ENCODE data around the gene SKIC2. TPM values are rescaled to one million over a fixed set of nuclear protein-coding genes. Genes with fewer than 3 reads are reported as not detected.
A peak's percentile ranks its signal among the peaks of the same experiment; 100 is the strongest.
"Not testable (repeated sequence)": the region's sequence is repeated elsewhere in the genome, so short reads cannot be mapped to it uniquely, and the experiment has no call there.

SKIC2 gene
- total RNA-seq (67.8 and 76.7 TPM in 2 replicates), polyA plus RNA-seq (52.8 and 55.8 TPM in 2 replicates), polyA minus RNA-seq (71.7 and 77.6 TPM in 2 replicates), Bru-seq, nascent RNA (percentile 57 among the genes with signal in this experiment), BruChase-seq, experiment 1, labeled RNA remaining after a 6-hour chase (percentile 79 among the genes with signal in this experiment), BruChase-seq, experiment 2, labeled RNA remaining after a 2-hour chase (percentile 63 among the genes with signal in this experiment)
- 24.9 and 26.4 TPM in 2 replicates for polyA plus RNA-seq (2011; cell fraction: cytosol; rRNA removed)
- 249 and 329 TPM in 2 replicates for polyA plus RNA-seq (2011; cell fraction: nucleus; rRNA removed)
- 41.3 and 43.8 TPM in 2 replicates for polyA plus RNA-seq (2012)
- 28.1 TPM for polyA minus RNA-seq (2011; cell fraction: cytosol; rRNA and poly(A)+ RNA removed)
- polyA minus RNA-seq (2011; cell fraction: nucleus; rRNA and poly(A)+ RNA removed) = 62.3 and 63.6 TPM in 2 replicates
- long read RNA-seq, transcript SKIV2L-201 (28 exons, 3,894 nt) = major isoform, 37 of 73 reads
- long read RNA-seq, partial matches to known transcripts = 11 of 73 reads
- long read RNA-seq, other reads (novel, unspliced or antisense) = 25 of 73 reads

DNA sequence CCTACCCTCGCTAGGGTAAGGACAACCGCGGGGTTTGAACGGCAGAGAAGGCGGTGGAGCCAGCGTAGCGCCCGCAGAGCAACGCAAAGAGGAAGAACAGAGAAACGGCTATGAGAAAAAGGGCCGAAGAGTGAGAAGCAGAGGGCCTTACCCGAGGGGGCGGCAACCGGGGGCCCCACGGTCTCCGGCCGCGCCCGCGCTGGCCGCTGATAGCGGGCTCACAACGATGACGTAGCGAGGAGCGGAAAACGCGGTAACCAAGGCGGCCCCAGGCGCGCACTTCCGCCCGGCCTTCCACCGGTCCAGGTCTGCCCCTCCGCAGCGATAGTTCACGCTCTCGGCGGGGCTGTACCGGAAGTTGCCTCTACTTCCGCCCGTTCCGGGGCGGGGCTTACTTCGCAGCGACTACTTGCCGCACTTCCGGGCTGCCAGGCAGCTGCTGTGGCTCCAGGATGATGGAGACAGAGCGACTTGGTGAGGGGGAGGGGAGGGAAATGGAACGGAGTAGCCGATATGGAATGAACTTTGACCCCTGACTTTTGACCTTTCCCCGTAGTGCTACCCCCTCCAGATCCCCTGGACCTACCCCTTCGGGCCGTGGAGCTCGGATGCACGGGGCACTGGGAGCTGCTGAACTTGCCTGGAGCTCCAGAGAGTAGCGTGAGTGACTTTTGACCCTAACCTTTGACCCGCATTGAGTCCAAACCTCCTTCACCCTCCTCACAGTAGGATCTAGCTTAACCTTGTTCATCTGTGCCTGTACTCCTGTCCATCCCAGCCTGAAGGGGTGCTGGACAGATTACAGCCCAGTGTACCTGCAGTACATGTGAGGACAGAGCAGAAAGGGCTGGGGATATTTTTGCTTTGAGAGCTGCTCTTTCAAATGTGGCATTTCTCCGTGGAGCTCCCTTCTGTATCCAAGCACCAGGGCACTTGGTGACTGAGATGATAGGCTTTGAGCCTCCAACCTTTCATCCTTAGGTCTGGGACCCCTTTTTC, at the start of gene SKIC2, which contains the start of gene NELFE:
TSS of gene SKIC2 (plus strand) at position 435 of the 999 bp plus-strand sequence. CDS start at position 453, 18 bp downstream.
TSS of gene NELFE (minus strand) at position 231 of the 999 bp plus-strand sequence. CDS start 525 bp downstream, outside the sequence.
- peaks cover 12 to 45% of the 10 kb centered on the region in 2 experiments for H3K36me3 ChIP-seq (ENCODE audit: control insufficient read depth in 2 of 2, extremely low read depth in 1 of 2, insufficient read depth in 2 of 2, low read length in 2 of 2)
- ChIA-PET POLR2A (interaction anchor here (0.6 kb wide), 1 partner anchor 253 kb away, joined by 4 read pairs; no protein-coding TSS in a partner anchor), CTCF (interaction anchor here (1.2 kb wide), 1 partner anchor 61 kb away, joined by 4 read pairs; no protein-coding TSS in a partner anchor)
- peak within 1 kb of the TSS; percentile 87 for H3K9ac ChIP-seq (replicated peaks; ENCODE audit: extremely low read depth, insufficient read depth, low read length)
- peaks cover 25% of the 10 kb centered on the region for H3K79me2 ChIP-seq (ENCODE audit: control insufficient read depth, insufficient read depth, low read length)
- peak within 1 kb of the TSS; percentile 76 for H2AFZ ChIP-seq (ENCODE audit: low read depth, low read length)
- intact Hi-C loops (cut with micrococcal nuclease) = loop anchor here (1.0 to 10.0 kb wide), 4 partner anchors 13 to 218 kb away; partner anchors contain the start of genes AGPAT1, DXO and RNF5
- peaks cover 17% of the 10 kb centered on the region for H3K4me1 ChIP-seq (ENCODE audit: control insufficient read depth, extremely low read depth, insufficient read depth, low read length)
- DNase-seq (ENCODE audit: low read depth, low spot score) (peak; percentile 98), FAIRE-seq (peak; percentile 99)
- H4K20me1 ChIP-seq (replicated peaks; ENCODE audit: control insufficient read depth, extremely low read depth, insufficient read depth, low read length) = no peaks in the 10 kb centered on the region
- peak; percentile 93 for TF ChIP-seq POLR2A (IDR thresholded peaks at IDR 0.05; ENCODE audit: low read depth, low read length)
- no peak for TF ChIP-seq EZH2 (IDR thresholded peaks at IDR 0.05; ENCODE audit: borderline replicate concordance, low read depth, low read length, severe bottlenecking)
- TF ChIP-seq POLR2AphosphoS5 (IDR thresholded peaks at IDR 0.05; ENCODE audit: insufficient read depth, low read depth, low read length) = peak; percentile 96
- TF ChIP-seq MYC (IDR thresholded peaks at IDR 0.05; ENCODE audit: low read depth, low read length) = peak; percentile 6
- TF ChIP-seq, protein P1, sequence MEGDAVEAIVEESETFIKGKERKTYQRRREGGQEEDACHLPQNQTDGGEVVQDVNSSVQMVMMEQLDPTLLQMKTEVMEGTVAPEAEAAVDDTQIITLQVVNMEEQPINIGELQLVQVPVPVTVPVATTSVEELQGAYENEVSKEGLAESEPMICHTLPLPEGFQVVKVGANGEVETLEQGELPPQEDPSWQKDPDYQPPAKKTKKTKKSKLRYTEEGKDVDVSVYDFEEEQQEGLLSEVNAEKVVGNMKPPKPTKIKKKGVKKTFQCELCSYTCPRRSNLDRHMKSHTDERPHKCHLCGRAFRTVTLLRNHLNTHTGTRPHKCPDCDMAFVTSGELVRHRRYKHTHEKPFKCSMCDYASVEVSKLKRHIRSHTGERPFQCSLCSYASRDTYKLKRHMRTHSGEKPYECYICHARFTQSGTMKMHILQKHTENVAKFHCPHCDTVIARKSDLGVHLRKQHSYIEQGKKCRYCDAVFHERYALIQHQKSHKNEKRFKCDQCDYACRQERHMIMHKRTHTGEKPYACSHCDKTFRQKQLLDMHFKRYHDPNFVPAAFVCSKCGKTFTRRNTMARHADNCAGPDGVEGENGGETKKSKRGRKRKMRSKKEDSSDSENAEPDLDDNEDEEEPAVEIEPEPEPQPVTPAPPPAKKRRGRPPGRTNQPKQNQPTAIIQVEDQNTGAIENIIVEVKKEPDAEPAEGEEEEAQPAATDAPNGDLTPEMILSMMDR (IDR thresholded peaks at IDR 0.05; ENCODE audit: extremely low read depth in 1 of 2, insufficient read depth in 1 of 2, low read depth in 1 of 2, low read length in 2 of 2) = no peak
- TF ChIP-seq, protein P2, sequence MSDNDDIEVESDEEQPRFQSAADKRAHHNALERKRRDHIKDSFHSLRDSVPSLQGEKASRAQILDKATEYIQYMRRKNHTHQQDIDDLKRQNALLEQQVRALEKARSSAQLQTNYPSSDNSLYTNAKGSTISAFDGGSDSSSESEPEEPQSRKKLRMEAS (IDR thresholded peaks at IDR 0.05; ENCODE audit: insufficient read depth, insufficient read length) = peak; percentile 53
- no peaks in the 10 kb centered on the region for H3K9me3 ChIP-seq (replicated peaks; ENCODE audit: control insufficient read depth, insufficient read depth, low read length)
- peak within 1 kb of the TSS; percentile 77 for H3K4me2 ChIP-seq (ENCODE audit: insufficient read depth, low read length)
- no peaks in the 10 kb centered on the region for H3K9me1 ChIP-seq (replicated peaks; ENCODE audit: control insufficient read depth, extremely low read depth, insufficient read depth, low read length)
- peak within 1 kb of the TSS; percentile 75 for H3K27ac ChIP-seq (ENCODE audit: insufficient read depth, low read depth, low read length)
- dilution Hi-C loops (cut with MboI; ENCODE audit: extremely low pct_ligation_motif_present, low sequenced_read_pairs) = no loop called here
- TSS peak; percentile 67 for BruUV-seq (replicated peaks)
- H3K27me3 ChIP-seq (ENCODE audit: control insufficient read depth in 2 of 2, insufficient read depth in 2 of 2, low read length in 2 of 2) = no peaks in the 10 kb centered on the region
- H3K4me3 ChIP-seq (replicated peaks in 1 of 3; ENCODE audit: insufficient read depth in 1 of 3, low read depth in 1 of 3, low read length in 3 of 3) = peak within 1 kb of the TSS; percentile 66 to 84 (median 70)

DNA sequence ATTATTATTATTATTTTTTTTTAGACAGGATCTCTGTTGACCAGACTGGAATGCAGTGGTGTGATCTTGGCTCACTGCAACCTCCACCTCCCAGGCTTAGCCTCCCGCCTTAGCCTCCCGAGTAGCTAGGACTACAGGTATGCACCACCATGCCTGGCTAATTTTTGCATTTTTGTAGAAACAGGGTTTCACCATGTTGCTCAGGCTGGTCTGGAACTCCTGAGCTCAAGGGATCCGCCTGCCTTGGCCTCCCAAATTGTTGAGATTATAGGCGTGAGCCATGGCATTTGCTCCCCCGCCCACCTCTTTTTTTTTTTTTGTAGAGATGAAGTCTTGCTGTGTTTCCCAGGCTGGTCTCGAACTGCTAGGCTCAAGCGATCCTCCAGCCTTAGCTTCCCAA, 49.7 kb upstream of the SKIC2 start:
- CTCF ChIA-PET; dilution Hi-C loops (cut with MboI; ENCODE audit: extremely low pct_ligation_motif_present, low sequenced_read_pairs); intact Hi-C loops (cut with micrococcal nuclease); H3K79me2 ChIP-seq (ENCODE audit: control insufficient read depth, insufficient read depth, low read length); POLR2A ChIA-PET; H3K4me2 ChIP-seq (ENCODE audit: insufficient read depth, low read length); H3K36me3 ChIP-seq (ENCODE audit: control insufficient read depth in 2 of 2, extremely low read depth in 1 of 2, insufficient read depth in 2 of 2, low read length in 2 of 2); H3K9ac ChIP-seq (replicated peaks; ENCODE audit: extremely low read depth, insufficient read depth, low read length); BruUV-seq (replicated peaks); H2AFZ ChIP-seq (ENCODE audit: low read depth, low read length); H4K20me1 ChIP-seq (replicated peaks; ENCODE audit: control insufficient read depth, extremely low read depth, insufficient read depth, low read length); DNase-seq (ENCODE audit: low read depth, low spot score); H3K27ac ChIP-seq (ENCODE audit: insufficient read depth, low read depth, low read length); H3K9me3 ChIP-seq (replicated peaks; ENCODE audit: control insufficient read depth, insufficient read depth, low read length); H3K4me3 ChIP-seq (replicated peaks in 1 of 3; ENCODE audit: insufficient read depth in 1 of 3, low read depth in 1 of 3, low read length in 3 of 3); H3K4me1 ChIP-seq (ENCODE audit: control insufficient read depth, extremely low read depth, insufficient read depth, low read length); H3K9me1 ChIP-seq (replicated peaks; ENCODE audit: control insufficient read depth, extremely low read depth, insufficient read depth, low read length); FAIRE-seq: not testable (repeated sequence)
- peaks cover 4 to 12% of the 10 kb centered on the region in 2 experiments for H3K27me3 ChIP-seq (ENCODE audit: control insufficient read depth in 2 of 2, insufficient read depth in 2 of 2, low read length in 2 of 2)
